Prostate gland (tissue), 2 donors: ENCODE measurements around the gene ZNF431. TPM values are rescaled to one million over a fixed set of nuclear protein-coding genes. Genes with fewer than 3 reads are reported as not detected.

Experiments used
- DNase-seq: peaks from one replicate; pipeline ENCODE4 v3.0.0-alpha.2; 2019; ENCODE audit warnings: low spot score
- H3K27ac ChIP-seq, 2 donors: fragments of 200-600 bp; sonication (generic); 2 replicates each; pipeline ENCODE4 v1.5.1; 2017 to 2019
- H3K27me3 ChIP-seq: fragments of 200-600 bp; sonication (generic); replicated peaks from 2 replicates; pipeline ENCODE4 v1.5.1; 2019; ENCODE audit not compliant: insufficient read depth
- H3K36me3 ChIP-seq, 2 donors: fragments of 200-600 bp; sonication (generic); 1 replicate in 1 of 2; 2 replicates in 1 of 2; pipeline versions ENCODE4 v1.5.1 to v1.8.1; 2017 to 2019
- H3K4me1 ChIP-seq: fragments of 200-600 bp; sonication (generic); replicated peaks from 2 replicates; pipeline ENCODE4 v1.5.1; 2019
- H3K4me3 ChIP-seq, 2 donors: fragments of 200-600 bp; sonication (generic); 2 replicates each; pipeline ENCODE4 v1.5.1; 2017 to 2019
- H3K9me3 ChIP-seq: fragments of 200-600 bp; sonication (generic); 2 replicates; pipeline ENCODE4 v1.5.1; 2017
- POLR2A ChIP-seq: fragments of 450-650 bp; IDR thresholded peaks from one replicate; pipeline ENCODE4 v1.6.1; 2016; ENCODE audit warnings: antibody characterized with exemption, mild to moderate bottlenecking
- POLR2AphosphoS5 ChIP-seq: sonication (generic); formaldehyde crosslinking; IDR thresholded peaks from one replicate; pipeline ENCODE4 v1.6.1; 2017; ENCODE audit warnings: antibody characterized with exemption
- WGBS: methylation state at CpG from one replicate; pipeline ENCODE4 v1.1.5; 2018; 5-methylcytosine and 5-hydroxymethylcytosine counted together
- intact Hi-C: fragments of 100-400 bp; cut with DNase I; formaldehyde crosslinking; loops from one replicate; pipeline ENCODE4 v1.14.2; 2022
- total RNA-seq, 2 donors: library from RNA; depleted of rRNA; stranded (reverse); fragments of >200 nt; gene quantifications; one replicate each; pipeline ENCODE4 v1.1.0, GENCODE V29; 2016
- TF ChIP-seq, protein P1 (sequence below), 4 experiments: fragments of 200-600 bp in 2 of 4; fragments of 450-650 bp in 2 of 4; sonication (generic) in 2 of 4; IDR thresholded peaks; 1 replicate in 3 of 4; 2 replicates in 1 of 4; pipeline ENCODE4 v1.5.1; 2016 to 2019; ENCODE audit warnings: antibody characterized with exemption in 4 of 4, mild to moderate bottlenecking in 2 of 4, moderate library complexity in 2 of 4

ZNF431 gene
- total RNA-seq, 2 donors from 2014 or later, result 12.7 to 54.7 TPM

DNA sequence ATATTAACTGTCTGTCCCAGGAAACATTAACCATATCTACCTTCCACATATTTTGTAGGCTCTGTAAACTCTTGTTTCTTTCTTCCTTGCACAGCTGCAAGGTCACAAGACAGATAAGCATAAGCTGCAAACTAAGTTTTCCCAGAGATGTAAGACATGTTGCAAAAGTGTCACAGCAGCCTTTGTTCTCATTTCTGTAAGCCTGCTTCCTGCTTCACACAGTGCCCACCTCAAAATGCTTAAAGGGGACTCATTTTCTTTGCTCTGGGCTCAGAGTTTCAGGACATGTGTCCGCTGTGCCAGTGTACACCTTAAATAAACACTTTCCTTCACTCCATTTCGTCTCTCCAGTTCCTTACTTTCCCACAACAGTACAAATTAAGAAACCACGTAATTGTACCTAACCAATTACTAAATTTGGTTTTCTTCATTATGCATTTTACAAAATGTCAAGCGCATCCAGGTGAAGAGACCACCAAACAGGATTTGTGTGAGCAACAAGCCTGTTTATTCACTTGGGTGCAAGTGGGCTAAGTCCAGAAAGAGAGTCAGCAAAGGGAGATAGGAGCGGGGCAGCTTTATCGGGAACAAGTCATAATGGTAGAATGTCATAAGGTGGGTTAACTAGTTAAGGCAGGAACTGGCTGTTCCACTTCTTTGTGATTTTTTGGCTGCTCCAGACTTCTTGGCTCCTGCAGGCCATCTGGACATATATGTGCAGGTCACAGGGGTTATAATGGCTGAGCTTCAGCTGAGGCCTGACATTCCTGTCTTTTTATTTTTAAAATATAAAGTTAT, 12.7 kb upstream of the ZNF431 start:
- no peak for DNase-seq
- H3K27me3 ChIP-seq, result no peaks in the 10 kb centered on the region
- no peaks in the 10 kb centered on the region for H3K4me1 ChIP-seq
- intact Hi-C loops, result no loop called here
- no peak for TF ChIP-seq POLR2AphosphoS5
- TF ChIP-seq POLR2A, result no peak
- H3K9me3 ChIP-seq, result no peaks in the 10 kb centered on the region
- no peak overlapping the region for H3K4me3 ChIP-seq
- H3K27ac ChIP-seq, result no peak overlapping the region
- H3K36me3 ChIP-seq, result no peaks in the 10 kb centered on the region
- WGBS, result 50% methylated on average over 6 of the region's 6 CpGs

DNA sequence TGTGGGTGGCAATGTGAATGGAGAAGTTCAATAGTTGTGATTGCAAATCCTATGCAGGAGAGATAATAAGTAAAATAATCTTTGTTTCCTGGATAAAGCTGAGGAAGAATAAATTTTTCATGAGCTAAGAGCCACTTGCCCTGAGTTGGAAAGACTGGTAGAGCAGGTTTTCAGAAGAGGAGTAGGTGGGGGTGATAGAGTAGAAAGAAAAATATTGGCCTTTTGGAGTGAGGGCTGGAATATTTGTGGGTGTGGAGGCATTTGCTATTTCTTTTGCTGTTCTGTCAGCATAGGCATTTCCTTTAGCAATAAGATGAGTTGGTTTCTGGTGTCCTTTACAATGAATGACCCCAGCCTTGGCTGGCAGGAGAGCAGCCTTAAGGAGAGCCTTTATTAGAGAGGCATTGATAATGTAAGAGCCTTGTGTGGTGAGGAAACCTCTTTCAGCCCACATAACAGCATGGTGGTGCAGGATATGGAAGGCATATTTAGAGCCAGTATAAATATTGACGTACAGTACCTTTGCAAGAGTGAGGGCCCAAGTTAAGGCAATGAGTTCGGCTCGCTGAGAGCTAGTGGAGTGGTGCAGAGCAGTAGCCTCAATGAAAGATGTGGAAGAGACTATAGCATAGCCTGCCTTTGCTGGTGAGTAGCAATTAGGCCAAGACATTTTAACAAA, 11.6 kb upstream of the ZNF431 start:
- Histone ChIP-seq H3K4me1 (no peaks in the 10 kb centered on the region), H3K36me3 (no peaks in the 10 kb centered on the region), H3K27me3 (no peaks in the 10 kb centered on the region), H3K4me3 (no peak overlapping the region), H3K27ac (peak overlapping the region in 1 of 2 donors; percentile 23), H3K9me3 (no peaks in the 10 kb centered on the region)
- TF ChIP-seq POLR2AphosphoS5 (peak; percentile 52), POLR2A (no peak)
- peak; percentile 14 for DNase-seq
- 46% methylated on average over 3 of the region's 3 CpGs for WGBS
- intact Hi-C loops, result no loop called here

DNA sequence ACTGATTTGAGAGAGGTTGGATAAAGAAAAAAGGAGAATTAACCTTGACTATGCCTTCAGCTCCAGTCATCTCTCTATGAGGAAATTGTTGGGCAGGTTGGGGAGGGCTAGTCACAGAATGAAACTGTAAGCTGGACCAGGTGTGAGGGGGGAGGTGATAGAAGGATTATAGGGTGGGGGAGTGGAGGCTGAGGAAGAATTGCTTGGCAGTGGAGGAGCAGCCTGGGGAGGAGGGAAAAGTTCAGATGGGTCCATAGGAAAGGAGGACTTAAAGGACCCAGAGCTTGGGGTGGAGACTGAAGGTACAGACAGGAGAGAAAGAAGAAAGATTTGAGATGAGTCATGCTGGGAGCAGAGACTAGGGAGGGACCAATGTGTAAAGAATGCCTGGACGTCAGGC, 8.2 kb upstream of the ZNF431 start:
- no peaks in the 10 kb centered on the region for H3K27me3 ChIP-seq
- no peaks in the 10 kb centered on the region for H3K9me3 ChIP-seq
- no peaks in the 10 kb centered on the region for H3K36me3 ChIP-seq
- TF ChIP-seq POLR2AphosphoS5 (no peak), POLR2A (no peak)
- TF ChIP-seq, protein P1, sequence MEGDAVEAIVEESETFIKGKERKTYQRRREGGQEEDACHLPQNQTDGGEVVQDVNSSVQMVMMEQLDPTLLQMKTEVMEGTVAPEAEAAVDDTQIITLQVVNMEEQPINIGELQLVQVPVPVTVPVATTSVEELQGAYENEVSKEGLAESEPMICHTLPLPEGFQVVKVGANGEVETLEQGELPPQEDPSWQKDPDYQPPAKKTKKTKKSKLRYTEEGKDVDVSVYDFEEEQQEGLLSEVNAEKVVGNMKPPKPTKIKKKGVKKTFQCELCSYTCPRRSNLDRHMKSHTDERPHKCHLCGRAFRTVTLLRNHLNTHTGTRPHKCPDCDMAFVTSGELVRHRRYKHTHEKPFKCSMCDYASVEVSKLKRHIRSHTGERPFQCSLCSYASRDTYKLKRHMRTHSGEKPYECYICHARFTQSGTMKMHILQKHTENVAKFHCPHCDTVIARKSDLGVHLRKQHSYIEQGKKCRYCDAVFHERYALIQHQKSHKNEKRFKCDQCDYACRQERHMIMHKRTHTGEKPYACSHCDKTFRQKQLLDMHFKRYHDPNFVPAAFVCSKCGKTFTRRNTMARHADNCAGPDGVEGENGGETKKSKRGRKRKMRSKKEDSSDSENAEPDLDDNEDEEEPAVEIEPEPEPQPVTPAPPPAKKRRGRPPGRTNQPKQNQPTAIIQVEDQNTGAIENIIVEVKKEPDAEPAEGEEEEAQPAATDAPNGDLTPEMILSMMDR (IDR thresholded peaks at IDR 0.05), result no peak
- WGBS, result 56% methylated on average over 1 of the region's 1 CpG
- DNase-seq, result no peak
- no peaks in the 10 kb centered on the region for H3K4me1 ChIP-seq
- H3K27ac ChIP-seq, result no peak overlapping the region
- intact Hi-C loops, result no loop called here
- no peak overlapping the region for H3K4me3 ChIP-seq

DNA sequence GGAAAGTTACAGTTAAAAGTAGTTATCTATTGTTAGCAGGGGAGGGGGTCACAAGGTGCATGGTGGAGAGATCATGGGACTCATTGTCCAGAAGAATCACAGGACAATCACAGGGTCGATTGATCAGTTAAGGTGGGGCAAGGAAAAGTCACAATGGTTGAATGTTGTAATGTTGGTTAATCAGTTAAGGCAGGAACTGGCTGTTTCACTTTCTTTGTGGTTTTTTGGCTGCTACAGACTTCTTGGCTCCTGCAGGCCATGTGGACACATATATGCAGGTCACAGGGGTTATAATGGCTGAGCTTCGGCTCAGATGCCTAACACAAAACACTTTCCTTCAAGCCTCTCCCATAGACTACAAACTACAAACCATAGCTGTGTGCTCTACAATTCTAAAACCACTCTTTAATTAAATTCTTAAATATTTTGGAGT, 6.9 kb upstream of the ZNF431 start:
- WGBS, result 77% methylated on average over 2 of the region's 2 CpGs
- no peaks in the 10 kb centered on the region for H3K9me3 ChIP-seq
- no peaks in the 10 kb centered on the region for H3K27me3 ChIP-seq
- no peak overlapping the region for H3K4me3 ChIP-seq
- TF ChIP-seq POLR2A (no peak), POLR2AphosphoS5 (no peak)
- TF ChIP-seq, protein P1 (IDR thresholded peaks at IDR 0.05), result no peak
- H3K27ac ChIP-seq, result no peak overlapping the region
- intact Hi-C loops, result no loop called here
- DNase-seq, result no peak
- H3K36me3 ChIP-seq, result no peaks in the 10 kb centered on the region
- no peaks in the 10 kb centered on the region for H3K4me1 ChIP-seq

DNA sequence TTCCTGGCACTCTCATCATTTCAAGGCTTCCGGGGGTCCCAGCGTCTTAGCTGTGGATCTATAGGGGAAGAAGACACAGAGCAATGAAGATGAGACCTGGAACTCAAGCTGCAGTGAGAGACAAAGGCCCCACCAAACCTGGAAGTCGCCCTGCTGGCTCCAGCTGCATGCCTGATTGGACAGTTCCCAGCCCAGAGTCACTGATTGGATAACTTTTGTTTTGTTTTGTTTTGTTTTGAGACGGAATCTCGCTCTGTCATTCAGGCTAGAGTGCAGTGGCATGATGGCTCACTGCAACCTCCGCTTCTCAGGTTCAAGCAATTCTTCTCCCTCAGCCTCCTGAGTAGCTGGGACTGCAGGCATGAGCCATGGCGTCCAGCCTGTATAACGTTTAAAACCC, 6.4 kb upstream of the ZNF431 start:
- WGBS, result 83% methylated on average over 8 of the region's 8 CpGs
- intact Hi-C loops, result no loop called here

More for the DNA sequence above, 6.4 kb upstream of the ZNF431 start:
- Histone ChIP-seq H3K4me1 (no peaks in the 10 kb centered on the region), H3K27me3 (no peaks in the 10 kb centered on the region), H3K9me3 (no peaks in the 10 kb centered on the region), H3K36me3 (no peaks in the 10 kb centered on the region), H3K4me3 (no peak overlapping the region), H3K27ac (no peak overlapping the region)
- DNase-seq, result no peak
- no peak for TF ChIP-seq POLR2A
- TF ChIP-seq, protein P1 (IDR thresholded peaks at IDR 0.05), result no peak
- TF ChIP-seq POLR2AphosphoS5, result no peak
